EH (cell line): Measurements from ENCODE around the gene MIER3.

Experiments used
- DNase-seq: peaks from one replicate; pipeline ENCODE4 v3.0.0-alpha.2; 2015; ENCODE audit warnings: low read depth

MIER3 gene

DNA sequence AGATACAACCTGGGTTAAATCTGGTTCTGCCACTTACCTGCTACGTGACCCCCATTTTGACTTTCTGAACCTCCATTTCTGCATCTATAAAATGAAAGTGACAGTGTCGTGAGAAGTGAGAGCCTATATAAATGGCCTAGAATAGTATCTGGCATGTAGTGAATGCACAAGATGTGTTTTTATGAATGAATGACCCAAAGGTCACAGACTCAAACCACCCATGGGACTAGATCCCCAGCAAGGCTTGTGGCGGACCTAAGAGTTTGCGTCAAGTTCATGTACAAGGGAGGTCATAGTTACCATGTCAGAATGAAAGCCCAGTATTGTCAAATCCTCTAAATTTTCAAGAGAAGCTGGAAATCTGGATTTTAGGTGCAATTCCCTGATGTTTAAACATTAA, 53.7 kb downstream of the MIER3 start:
- DNase-seq: no peak

DNA sequence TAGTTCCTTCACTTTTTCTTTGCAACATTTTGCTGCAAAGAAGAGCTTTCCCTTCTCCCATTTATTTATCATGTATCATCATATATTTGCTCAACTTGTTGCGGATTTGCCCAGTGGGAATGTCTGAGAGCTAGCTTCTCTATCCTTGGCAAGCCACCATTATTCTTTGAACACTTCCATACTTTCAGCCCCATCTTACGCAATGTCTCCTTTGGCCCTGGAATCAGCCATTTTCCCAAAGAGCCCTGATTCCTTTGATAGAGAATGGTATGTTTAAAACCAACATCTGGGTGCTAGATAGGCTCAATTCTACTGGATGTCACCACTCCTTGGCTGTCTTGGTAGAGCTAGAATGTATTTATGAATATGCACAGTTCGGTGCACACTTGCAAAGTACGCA, 55.2 kb downstream of the MIER3 start:
- no peak for DNase-seq

DNA sequence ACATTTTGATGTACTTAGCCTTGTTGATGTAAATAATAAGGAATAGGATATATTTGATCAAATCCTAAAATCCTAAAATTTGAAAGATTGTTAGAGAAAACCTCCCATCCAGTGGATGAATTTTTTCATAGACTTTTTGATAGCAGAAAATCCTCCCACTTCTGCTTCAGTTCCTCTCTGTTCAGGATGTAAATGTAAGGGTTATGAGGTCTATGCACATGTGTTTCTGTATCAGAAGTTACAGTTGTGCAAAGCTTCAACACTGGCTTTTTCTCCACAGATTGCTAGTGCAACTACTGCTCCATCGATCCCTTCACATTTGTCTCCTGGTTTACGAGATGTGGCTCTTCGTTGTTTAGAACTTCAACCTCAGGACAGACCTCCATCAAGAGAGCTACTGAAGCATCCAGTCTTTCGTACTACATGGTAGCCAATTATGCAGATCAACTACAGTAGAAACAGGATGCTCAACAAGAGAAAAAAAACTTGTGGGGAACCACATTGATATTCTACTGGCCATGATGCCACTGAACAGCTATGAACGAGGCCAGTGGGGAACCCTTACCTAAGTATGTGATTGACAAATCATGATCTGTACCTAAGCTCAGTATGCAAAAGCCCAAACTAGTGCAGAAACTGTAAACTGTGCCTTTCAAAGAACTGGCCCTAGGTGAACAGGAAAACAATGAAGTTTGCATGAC, 58.5 kb downstream of the MIER3 start:
- DNase-seq: no peak

DNA sequence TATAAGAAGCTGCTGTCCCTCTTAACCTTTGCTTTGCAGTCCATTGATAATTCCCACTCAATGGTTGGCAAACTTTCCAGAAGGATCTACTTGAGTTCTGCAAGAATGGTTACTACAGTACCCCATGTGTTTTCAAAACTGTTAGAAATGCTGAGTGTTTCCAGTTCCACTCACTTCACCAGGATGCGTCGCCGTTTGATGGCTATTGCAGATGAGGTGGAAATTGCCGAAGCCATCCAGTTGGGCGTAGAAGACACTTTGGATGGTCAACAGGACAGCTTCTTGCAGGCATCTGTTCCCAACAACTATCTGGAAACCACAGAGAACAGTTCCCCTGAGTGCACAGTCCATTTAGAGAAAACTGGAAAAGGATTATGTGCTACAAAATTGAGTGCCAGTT, 70.4 kb downstream of the MIER3 start:
- DNase-seq: no peak

DNA sequence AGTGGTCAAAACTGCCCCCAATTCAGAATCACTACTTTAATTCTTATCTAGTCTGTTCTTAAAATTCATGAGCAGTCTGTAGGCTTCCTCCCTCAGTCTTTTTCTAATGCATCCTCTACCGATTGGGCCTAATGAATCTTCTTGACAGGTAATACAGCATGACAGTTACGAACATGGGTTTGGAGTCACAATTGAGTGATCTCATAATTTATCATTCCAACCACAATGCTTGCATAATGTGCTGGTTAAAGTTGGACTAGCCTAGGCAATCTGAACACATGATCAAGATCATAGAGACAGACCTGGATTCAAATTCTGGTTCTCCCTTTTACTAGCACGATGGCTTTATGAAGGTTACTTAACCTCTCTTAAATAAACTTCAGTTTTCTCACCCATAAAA, 75.6 kb downstream of the MIER3 start:
- peak; percentile 20 for DNase-seq

DNA sequence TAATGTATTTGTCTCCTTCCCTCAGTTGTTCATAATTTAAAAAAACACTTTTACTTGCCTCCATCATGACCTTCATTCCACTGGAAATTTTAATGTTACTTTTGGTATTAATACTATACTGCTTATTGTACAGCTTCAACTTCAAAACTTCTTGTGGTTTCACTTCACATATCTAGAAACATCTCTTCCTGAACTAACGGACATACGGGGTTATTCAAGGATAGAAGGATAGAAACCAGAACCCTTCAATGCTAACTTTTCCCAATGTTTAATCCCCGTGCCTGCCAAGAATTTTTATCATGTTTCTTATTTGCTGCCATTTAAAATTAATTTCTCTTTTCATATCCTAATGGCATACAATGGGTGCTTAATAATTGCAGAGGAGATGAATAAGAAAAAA, 78.9 kb downstream of the MIER3 start:
- no peak for DNase-seq

DNA sequence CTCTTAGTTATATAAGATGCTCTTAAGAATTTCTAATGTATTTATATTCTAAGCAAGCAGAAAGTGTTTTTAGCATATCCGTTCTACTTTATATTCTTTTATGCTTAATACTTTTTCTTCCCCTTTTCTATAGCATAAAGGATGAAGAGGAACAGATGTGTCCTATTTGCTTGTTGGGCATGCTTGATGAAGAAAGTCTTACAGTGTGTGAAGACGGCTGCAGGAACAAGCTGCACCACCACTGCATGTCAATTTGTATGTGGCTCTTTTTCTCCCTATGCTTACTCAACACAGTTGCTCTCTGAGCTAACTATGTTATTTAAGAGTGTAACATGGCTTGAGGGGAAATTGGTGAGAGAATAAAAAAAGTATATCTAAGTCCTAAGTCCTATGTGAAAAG, 80.1 kb downstream of the MIER3 start:
- DNase-seq: no peak
